MM.1S (cell line): Measurements from ENCODE around the gene MXI1.

Experiments
- EZH2 ChIP-seq: fragments of 300-600 bp; sonication (generic); optimal IDR thresholded peaks from 2 replicates; pipeline ENCODE3; 2017; ENCODE audit warnings: low read depth, mild to moderate bottlenecking, antibody characterized with exemption, low read length, mixed read lengths
- EZH2phosphoT487 ChIP-seq: fragments of 300-600 bp; sonication (generic); IDR thresholded peaks from 2 replicates; pipeline ENCODE4 v1.6.1; 2018; ENCODE audit warnings: antibody characterized with exemption, low read length
- TF ChIP-seq, protein P1 (sequence below): fragments of 300-600 bp; sonication (generic); IDR thresholded peaks from 2 replicates; pipeline ENCODE4 v1.5.1; 2016; ENCODE audit warnings: antibody characterized with exemption, low read length, mixed read lengths

GRCh38 chr10:110226926-110227641 is 19.7 kb downstream of the MXI1 start:
- TF ChIP-seq, protein P1, sequence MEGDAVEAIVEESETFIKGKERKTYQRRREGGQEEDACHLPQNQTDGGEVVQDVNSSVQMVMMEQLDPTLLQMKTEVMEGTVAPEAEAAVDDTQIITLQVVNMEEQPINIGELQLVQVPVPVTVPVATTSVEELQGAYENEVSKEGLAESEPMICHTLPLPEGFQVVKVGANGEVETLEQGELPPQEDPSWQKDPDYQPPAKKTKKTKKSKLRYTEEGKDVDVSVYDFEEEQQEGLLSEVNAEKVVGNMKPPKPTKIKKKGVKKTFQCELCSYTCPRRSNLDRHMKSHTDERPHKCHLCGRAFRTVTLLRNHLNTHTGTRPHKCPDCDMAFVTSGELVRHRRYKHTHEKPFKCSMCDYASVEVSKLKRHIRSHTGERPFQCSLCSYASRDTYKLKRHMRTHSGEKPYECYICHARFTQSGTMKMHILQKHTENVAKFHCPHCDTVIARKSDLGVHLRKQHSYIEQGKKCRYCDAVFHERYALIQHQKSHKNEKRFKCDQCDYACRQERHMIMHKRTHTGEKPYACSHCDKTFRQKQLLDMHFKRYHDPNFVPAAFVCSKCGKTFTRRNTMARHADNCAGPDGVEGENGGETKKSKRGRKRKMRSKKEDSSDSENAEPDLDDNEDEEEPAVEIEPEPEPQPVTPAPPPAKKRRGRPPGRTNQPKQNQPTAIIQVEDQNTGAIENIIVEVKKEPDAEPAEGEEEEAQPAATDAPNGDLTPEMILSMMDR = no peak
- TF ChIP-seq EZH2 (no peak), EZH2phosphoT487 (no peak)
